GM23248 (cell line): ENCODE data around the gene EFHC1.

Experiments
- EZH2 ChIP-seq: fragments of 200-600 bp; sonication (generic); IDR thresholded peaks from 2 replicates; pipeline ENCODE4 v1.6.1; 2018; ENCODE audit warnings: antibody characterized with exemption, mild to moderate bottlenecking; ENCODE audit not compliant: insufficient read depth, poor library complexity, severe bottlenecking
- EZH2phosphoT487 ChIP-seq: fragments of 200-600 bp; sonication (generic); IDR thresholded peaks from 2 replicates; pipeline ENCODE4 v1.6.1; 2018; ENCODE audit warnings: antibody characterized with exemption, moderate library complexity, mild to moderate bottlenecking, low read depth; ENCODE audit not compliant: insufficient read depth

GRCh38 chr6:52422156-52422555, 2.0 kb downstream of the EFHC1 start:
- TF ChIP-seq EZH2phosphoT487: no peak
- TF ChIP-seq EZH2: no peak
